Measurements from ENCODE around the gene XRCC3.
"Not testable (repeated sequence)": the region's sequence is repeated elsewhere in the genome, so short reads cannot be mapped to it uniquely, and the experiment has no call there.

- TF ChIP-seq CTCF, POLR2A (IDR thresholded peaks at IDR 0.05): not testable (repeated sequence)
Observed at GRCh38 chr14:103691655-103692054, 23.6 kb downstream of the XRCC3 start.
